GM12873 (cell line): ENCODE results near the gene EIF3A.

ENCODE experiments used
- TF ChIP-seq, protein P1 (sequence below): IDR thresholded peaks from 2 replicates; pipeline ENCODE4 v1.5.1; 2012; ENCODE audit warnings: low read depth, mild to moderate bottlenecking, moderate library complexity, low read length, control low read depth; ENCODE audit not compliant: insufficient read depth; ENCODE audit errors: missing control alignments

EIF3A gene

DNA sequence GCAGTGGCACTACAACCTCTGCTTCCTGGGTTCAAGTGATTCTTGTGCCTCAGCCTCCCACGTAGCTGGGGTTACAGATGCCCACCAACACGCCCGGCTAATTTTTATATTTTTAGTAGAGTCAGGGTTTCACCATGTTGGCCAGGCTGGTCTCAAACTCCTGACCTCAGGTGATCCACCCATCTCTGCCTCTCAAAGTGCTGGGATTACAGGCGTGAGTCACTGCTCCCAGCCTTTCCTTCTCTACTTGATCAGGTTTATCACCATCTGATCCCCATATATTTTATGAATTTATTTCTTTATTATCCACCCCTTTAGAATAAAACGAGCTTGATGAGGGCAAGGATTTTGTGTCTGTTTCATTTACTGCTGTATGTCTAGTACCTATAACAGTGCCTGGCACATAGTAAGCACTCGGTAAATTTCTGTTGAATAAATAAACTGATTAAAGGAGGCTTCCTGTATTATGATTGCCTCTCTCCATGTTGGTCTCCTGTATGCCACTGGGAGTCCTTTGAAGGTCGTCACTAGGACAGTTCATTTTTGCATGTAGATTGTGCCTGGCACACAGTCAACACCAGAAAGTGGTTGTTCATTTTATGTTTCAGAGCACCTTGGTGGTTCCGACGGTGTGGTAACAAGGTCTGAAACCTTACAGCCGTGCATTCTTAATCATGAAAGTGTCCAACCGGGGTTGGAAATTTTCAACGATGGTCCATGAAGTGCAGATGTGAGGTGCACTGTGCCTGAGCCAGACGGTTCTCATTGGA lies 9.6 kb upstream of the EIF3A start:
- TF ChIP-seq, protein P1, sequence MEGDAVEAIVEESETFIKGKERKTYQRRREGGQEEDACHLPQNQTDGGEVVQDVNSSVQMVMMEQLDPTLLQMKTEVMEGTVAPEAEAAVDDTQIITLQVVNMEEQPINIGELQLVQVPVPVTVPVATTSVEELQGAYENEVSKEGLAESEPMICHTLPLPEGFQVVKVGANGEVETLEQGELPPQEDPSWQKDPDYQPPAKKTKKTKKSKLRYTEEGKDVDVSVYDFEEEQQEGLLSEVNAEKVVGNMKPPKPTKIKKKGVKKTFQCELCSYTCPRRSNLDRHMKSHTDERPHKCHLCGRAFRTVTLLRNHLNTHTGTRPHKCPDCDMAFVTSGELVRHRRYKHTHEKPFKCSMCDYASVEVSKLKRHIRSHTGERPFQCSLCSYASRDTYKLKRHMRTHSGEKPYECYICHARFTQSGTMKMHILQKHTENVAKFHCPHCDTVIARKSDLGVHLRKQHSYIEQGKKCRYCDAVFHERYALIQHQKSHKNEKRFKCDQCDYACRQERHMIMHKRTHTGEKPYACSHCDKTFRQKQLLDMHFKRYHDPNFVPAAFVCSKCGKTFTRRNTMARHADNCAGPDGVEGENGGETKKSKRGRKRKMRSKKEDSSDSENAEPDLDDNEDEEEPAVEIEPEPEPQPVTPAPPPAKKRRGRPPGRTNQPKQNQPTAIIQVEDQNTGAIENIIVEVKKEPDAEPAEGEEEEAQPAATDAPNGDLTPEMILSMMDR = no peak

DNA sequence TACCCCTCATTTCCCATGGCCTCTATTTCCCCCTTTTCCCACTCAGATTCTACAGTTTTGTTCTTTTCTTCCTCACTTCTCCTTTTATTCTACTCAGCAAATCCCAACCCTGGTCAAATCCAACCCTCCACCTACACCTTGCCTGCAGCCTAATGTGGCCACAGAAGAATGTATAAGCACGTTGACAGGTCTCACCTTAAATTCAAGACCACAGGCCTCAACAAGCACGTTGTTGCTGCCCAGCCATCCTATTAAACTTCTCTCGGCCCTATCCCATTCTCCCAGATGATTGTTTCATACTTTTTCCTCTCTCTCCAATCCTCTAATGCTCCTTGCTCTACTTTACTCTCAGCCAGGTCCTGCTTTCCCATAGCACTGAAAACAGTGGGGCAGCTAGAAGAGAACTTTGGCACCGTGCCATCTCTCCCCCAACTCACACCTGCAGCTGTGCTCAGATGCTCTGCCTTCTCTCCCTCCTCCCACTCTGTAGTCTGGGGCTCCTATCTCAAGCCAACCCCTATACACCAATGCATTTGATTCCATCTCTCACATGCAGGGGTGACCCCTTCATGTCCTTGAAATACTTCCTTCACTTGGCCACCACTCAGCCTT lies 6.8 kb upstream of the EIF3A start:
- TF ChIP-seq, protein P1 = no peak

DNA sequence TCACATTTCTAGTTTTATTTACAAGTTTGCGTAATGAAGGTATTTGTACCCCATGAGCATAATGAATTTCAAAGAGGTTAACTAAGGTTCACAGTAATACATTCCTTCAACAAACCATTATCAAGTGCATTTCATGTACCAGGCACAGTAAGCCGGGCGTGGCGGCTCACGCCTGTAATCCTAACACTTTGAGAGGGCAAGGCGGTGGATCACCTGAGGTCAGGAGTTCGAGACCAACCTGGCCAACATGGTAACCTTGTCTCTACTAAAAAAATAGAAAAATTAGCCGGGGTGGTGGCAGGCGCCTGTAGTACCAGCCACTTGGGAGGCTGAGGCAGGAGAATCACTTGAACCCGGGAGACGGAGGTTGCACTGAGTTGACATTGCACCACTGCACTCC lies 4.3 kb upstream of the EIF3A start:
- TF ChIP-seq, protein P1 = no peak

DNA sequence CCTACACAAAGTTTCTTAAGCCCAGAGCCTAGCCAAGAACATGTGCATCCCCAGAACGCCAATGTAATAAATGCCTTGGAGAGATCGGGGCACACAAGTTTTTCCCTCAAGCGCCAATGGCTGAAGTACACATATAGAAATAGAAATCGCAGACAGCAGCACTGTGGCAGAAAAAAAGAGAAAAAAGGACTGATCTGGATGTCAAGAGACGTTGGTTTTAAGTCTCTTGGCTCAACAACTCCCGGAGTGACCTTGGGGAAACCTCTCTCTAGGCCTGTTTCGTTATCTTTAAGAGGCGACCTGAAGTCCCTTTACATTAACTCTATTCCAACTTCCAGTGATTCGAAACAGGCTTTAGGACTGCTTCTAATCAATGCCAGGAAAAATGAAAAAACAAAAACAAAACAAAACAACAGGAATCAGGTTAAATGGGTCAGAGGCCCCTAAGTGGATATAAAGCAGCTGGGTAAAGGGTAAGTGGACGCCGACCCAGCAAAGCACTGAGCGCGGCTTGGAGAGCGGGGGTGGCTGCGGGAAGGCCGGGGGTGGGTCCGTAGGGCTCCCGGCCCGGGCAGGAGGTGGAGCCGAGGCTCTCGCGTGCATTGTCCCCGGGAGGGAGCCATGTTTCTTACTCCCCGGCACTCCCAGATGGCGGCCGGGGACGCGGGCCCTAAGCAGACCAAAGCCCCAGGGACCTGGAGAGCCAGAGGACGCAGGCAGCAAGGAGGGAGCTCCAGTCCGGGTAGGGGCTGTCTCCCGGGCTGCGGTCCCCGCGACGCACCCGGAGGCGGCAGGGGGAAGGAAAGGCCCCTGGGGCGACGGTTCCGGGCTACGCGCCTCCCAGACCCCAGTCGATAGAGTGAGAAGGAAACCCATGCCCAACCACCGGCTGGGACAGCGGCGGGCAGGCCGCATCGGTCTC lies 757 bp downstream of the EIF3A start:
- TF ChIP-seq, protein P1 = no peak

DNA sequence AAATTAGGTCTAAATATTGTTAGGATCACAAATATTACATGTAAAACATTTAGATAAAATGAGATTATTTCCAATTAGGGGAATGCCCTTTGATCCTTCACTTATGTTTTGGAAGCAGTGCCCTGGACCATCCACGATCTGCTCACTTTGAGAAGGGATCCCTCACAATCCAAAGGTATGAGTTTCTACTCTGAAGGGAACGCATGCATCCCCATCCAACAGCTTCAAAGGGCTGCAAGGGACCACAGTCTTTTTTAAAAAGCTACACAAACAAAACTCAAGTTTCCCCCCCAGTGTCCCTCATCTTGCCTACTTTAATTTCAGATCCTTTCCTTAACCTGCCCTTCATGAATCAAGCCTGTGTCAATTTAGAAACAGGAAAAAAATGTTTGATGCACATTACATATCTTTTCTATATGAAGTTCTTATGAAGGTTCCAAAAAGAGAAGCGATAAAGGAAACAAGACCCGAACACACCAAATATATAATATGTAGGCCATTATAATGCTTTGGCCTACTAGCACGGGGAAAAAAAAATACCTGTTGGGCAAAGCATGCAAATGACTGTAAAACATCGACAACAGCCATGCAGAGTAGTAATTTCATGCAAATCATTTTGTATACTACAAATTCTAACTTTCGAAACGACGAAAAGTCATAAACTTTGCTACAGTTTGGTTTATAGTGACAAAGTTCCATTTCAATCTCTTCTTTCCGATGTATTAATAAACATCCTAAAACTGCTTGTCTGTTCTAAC lies 2.0 kb downstream of the EIF3A start:
- TF ChIP-seq, protein P1 = no peak

DNA sequence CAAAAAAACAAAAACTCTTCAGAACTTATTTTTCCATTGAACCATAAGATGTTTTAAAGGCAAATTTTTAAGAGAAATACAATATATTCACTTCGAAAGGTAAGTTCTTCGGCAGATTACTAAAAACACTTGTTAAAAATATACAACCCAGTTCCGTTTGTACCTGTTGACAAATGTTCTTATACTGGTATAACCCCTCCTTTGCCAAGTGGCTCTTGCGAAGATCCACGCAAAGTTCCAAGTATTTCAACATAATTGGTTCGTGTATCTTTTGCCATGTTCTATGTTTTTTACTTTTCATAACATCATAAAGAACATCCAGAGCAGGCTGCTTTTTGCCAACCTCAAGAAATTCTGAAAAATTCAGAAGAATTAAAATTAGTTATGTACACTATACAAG lies 7.0 kb downstream of the EIF3A start:
- TF ChIP-seq, protein P1 = no peak
